HCT116 (cell line): ENCODE measurements around the gene TKTL2. TPM values are rescaled to one million over a fixed set of nuclear protein-coding genes. Genes with fewer than 3 reads are reported as not detected.

Experiments used
- ATAC-seq: fragments of 200-7000 bp; cut with Tn5 transposase; 2 replicates; pipeline ENCODE4 v1.9.1; 2020; ENCODE audit warnings: mild to moderate bottlenecking, moderate library complexity
- BruUV-seq: library from RNA; stranded (reverse); fragments of 400-500 nt; replicated peaks from 2 replicates; lab custom pipeline; 2021; lab: Mats Ljungman, UMichigan
- CTCF ChIA-PET: fragments of 300-600 bp; sonication (Branson Sonifier 250); formaldehyde crosslinking; loops from one replicate; lab custom pipeline; 2021; ENCODE audit warnings: antibody characterized with exemption; lab: Charles Lee
- POLR2A ChIA-PET: fragments of 300-600, 350-600 bp; sonication (Branson Sonifier 250); formaldehyde crosslinking; loops from one replicate; lab custom pipeline; 2021; ENCODE audit warnings: antibody characterized with exemption; lab: Charles Lee
- RAD21 ChIA-PET, 2 experiments: fragments of 300-600 bp; sonication (Branson Sonifier 250); formaldehyde crosslinking; loops; one replicate each; lab custom pipeline; 2023; ENCODE audit warnings: low total read pairs in 2 of 2; ENCODE audit not compliant: uncharacterized antibody in 2 of 2, unreplicated experiment in 2 of 2, low non-redundant PET in 1 of 2; lab: Charles Lee
- DNase-seq: peaks from one replicate; pipeline ENCODE4 v3.0.0-alpha.2; 2010; ENCODE audit warnings: low read depth, low spot score
- H2AFZ ChIP-seq: fragments of 200-600 bp; shearing (Covaris generic), sonication (generic); 2 replicates; pipeline ENCODE4 v1.6.1; 2017; ENCODE audit warnings: low read depth, mixed run types, mixed read lengths, antibody characterized with exemption, low read length; ENCODE audit not compliant: poor library complexity, severe bottlenecking
- H3K27ac ChIP-seq: 2 replicates; pipeline ENCODE4 v1.5.1; 2012; ENCODE audit warnings: low read depth, low read length
- H3K27me3 ChIP-seq: fragments of 200-600 bp; sonication (generic); 2 replicates; pipeline ENCODE4 v1.6.1; 2016; ENCODE audit warnings: mixed run types, low read length, mixed read lengths; ENCODE audit not compliant: insufficient read depth
- H3K36me3 ChIP-seq, 2 experiments: fragments of 200-500 bp in 1 of 2; fragments of 200-600 bp in 1 of 2; sonication (Bioruptor generic) in 1 of 2; sonication (generic) in 1 of 2; 2 replicates each; pipeline versions ENCODE4 v1.5.1 to v1.6.1; 2014 to 2016; ENCODE audit warnings: low read length in 2 of 2, inconsistent platforms in 1 of 2, mixed read lengths in 1 of 2, mixed run types in 1 of 2; ENCODE audit not compliant: insufficient read depth in 2 of 2, control insufficient read depth in 1 of 2
- H3K4me1 ChIP-seq, 2 experiments: fragments of 200-600 bp in 1 of 2; sonication (generic) in 1 of 2; 2 replicates each; pipeline versions ENCODE4 v1.5.1 to v1.6.1; 2012 to 2017; ENCODE audit warnings: low read length in 2 of 2, inconsistent platforms in 1 of 2, mild to moderate bottlenecking in 1 of 2, mixed read lengths in 1 of 2, mixed run types in 1 of 2, moderate library complexity in 1 of 2; ENCODE audit not compliant: insufficient read depth in 2 of 2, control insufficient read depth in 1 of 2
- H3K4me2 ChIP-seq: fragments of 200-600 bp; sonication (generic); 2 replicates; pipeline ENCODE4 v1.6.1; 2017; ENCODE audit warnings: mixed run types, low read length, mixed read lengths
- H3K4me3 ChIP-seq, 2 experiments: fragments of 200-600 bp in 1 of 2; sonication (generic) in 1 of 2; replicated peaks in 1 of 2; 2 replicates each; pipeline ENCODE4 v1.5.1; 2011 to 2016; ENCODE audit warnings: low read length in 2 of 2, control low read depth in 1 of 2, low read depth in 1 of 2, mild to moderate bottlenecking in 1 of 2, mixed read lengths in 1 of 2, mixed run types in 1 of 2
- H3K79me2 ChIP-seq: fragments of 200-600 bp; sonication (generic); 2 replicates; pipeline ENCODE4 v1.6.1; 2017; ENCODE audit warnings: mild to moderate bottlenecking, mixed run types, low read length, moderate library complexity, mixed read lengths; ENCODE audit not compliant: insufficient read depth
- H3K9ac ChIP-seq: fragments of 200-600 bp; sonication (generic); 2 replicates; pipeline ENCODE4 v1.6.1; 2016; ENCODE audit warnings: low read length, mixed read lengths
- H3K9me2 ChIP-seq: fragments of 200-600 bp; sonication (generic), shearing (Covaris generic); 2 replicates; pipeline ENCODE4 v1.6.1; 2017; ENCODE audit warnings: mixed run types, mild to moderate bottlenecking, moderate library complexity; ENCODE audit not compliant: insufficient read depth
- H3K9me3 ChIP-seq, 2 experiments: fragments of 200-500 bp in 1 of 2; fragments of 200-600 bp in 1 of 2; sonication (Bioruptor generic) in 1 of 2; sonication (generic) in 1 of 2; 2 replicates each; pipeline ENCODE4 v1.6.1; 2014 to 2017; ENCODE audit warnings: low read length in 2 of 2, mixed read lengths in 2 of 2, inconsistent platforms in 1 of 2, low read depth in 1 of 2, mild to moderate bottlenecking in 1 of 2, mixed run types in 1 of 2, moderate library complexity in 1 of 2; ENCODE audit not compliant: control insufficient read depth in 1 of 2, insufficient read depth in 1 of 2
- H4K20me1 ChIP-seq: fragments of 200-600 bp; sonication (generic), shearing (Covaris generic); 2 replicates; pipeline ENCODE4 v1.6.1; 2017; ENCODE audit warnings: mixed run types, mild to moderate bottlenecking, moderate library complexity; ENCODE audit not compliant: insufficient read depth
- CBX3 ChIP-seq: IDR thresholded peaks from 2 replicates; pipeline ENCODE4 v1.6.1; 2012; ENCODE audit warnings: low read depth
- ELF1 ChIP-seq: IDR thresholded peaks from 2 replicates; pipeline ENCODE4 v1.6.1; 2012; ENCODE audit warnings: low read depth, borderline replicate concordance
- EZH2 ChIP-seq: fragments of 200-600 bp; sonication (generic); IDR thresholded peaks from 2 replicates; pipeline ENCODE4 v1.6.1; 2017; ENCODE audit warnings: antibody characterized with exemption, mixed run types
- EZH2phosphoT487 ChIP-seq: fragments of 200-600 bp; IDR thresholded peaks from 2 replicates; pipeline ENCODE4 v1.6.1; 2018; ENCODE audit warnings: antibody characterized with exemption, borderline replicate concordance
- FOSL1 ChIP-seq: IDR thresholded peaks from 2 replicates; pipeline ENCODE4 v1.6.1; 2012; ENCODE audit warnings: low read depth
- POLR2A ChIP-seq: IDR thresholded peaks from 2 replicates; pipeline ENCODE4 v1.7.0; 2011; ENCODE audit warnings: borderline replicate concordance; ENCODE audit not compliant: insufficient read depth, insufficient read length; ENCODE audit errors: extremely low read depth
- POLR2AphosphoS5 ChIP-seq: IDR thresholded peaks from 2 replicates; pipeline ENCODE4 v1.6.1; 2011; ENCODE audit warnings: mild to moderate bottlenecking, low read depth, low read length, moderate library complexity
- RAD21 ChIP-seq: IDR thresholded peaks from 2 replicates; pipeline ENCODE4 v1.6.1; 2012; ENCODE audit warnings: low read depth, mild to moderate bottlenecking
- SIN3A ChIP-seq: IDR thresholded peaks from 2 replicates; pipeline ENCODE4 v1.6.1; 2012; ENCODE audit warnings: low read depth
- SP1 ChIP-seq: IDR thresholded peaks from 2 replicates; pipeline ENCODE4 v1.6.1; 2012; ENCODE audit warnings: low read depth
- TCF7L2 ChIP-seq: IDR thresholded peaks from 2 replicates; pipeline ENCODE4 v1.7.0; 2011; ENCODE audit warnings: borderline replicate concordance, inconsistent platforms; ENCODE audit not compliant: insufficient read depth, insufficient read length; ENCODE audit errors: extremely low read depth
- YY1 ChIP-seq: IDR thresholded peaks from 2 replicates; pipeline ENCODE4 v1.6.1; 2011; ENCODE audit warnings: low read length, low read depth, moderate library complexity, mild to moderate bottlenecking; ENCODE audit not compliant: insufficient replicate concordance; ENCODE audit errors: extremely low read depth
- ZFX ChIP-seq: fragments of 450-650 bp; IDR thresholded peaks from 2 replicates; pipeline ENCODE4 v1.6.1; 2017
- ZNF274 ChIP-seq: fragments of 200-500 bp; sonication (Bioruptor generic); IDR thresholded peaks from 2 replicates; pipeline ENCODE4 v1.6.1; 2014; ENCODE audit warnings: mild to moderate bottlenecking, low read depth, low read length, inconsistent platforms
- intact Hi-C: fragments of 100-400 bp; cut with micrococcal nuclease; formaldehyde crosslinking; loops from 2 replicates; pipeline ENCODE4 v1.10.0; 2022
- total RNA-seq: library from RNA; stranded (reverse); gene quantifications from one replicate; pipeline ENCODE4 v1.2.1, GENCODE V29; 2021; ENCODE audit not compliant: unreplicated experiment
- TF ChIP-seq, protein P1 (sequence below), 3 experiments: fragments of 200-600 bp in 1 of 3; sonication (generic) in 1 of 3; IDR thresholded peaks in 2 of 3; conservative IDR thresholded peaks in 1 of 3; 2 replicates each; pipeline ENCODE4 v1.5.1; 2012 to 2017; ENCODE audit warnings: low read depth in 2 of 3, low read length in 2 of 3, antibody characterized with exemption in 1 of 3, borderline replicate concordance in 1 of 3, control low read depth in 1 of 3, mild to moderate bottlenecking in 1 of 3, mixed read lengths in 1 of 3, mixed run types in 1 of 3, moderate library complexity in 1 of 3; ENCODE audit not compliant: insufficient read depth in 1 of 3
- TF ChIP-seq, protein P2 (sequence below): IDR thresholded peaks from 2 replicates; pipeline ENCODE4 v1.6.1; 2011; ENCODE audit warnings: mild to moderate bottlenecking, low read length, moderate library complexity; ENCODE audit not compliant: insufficient replicate concordance; ENCODE audit errors: extremely low read depth
- TF ChIP-seq, protein P3 (sequence below): IDR thresholded peaks from 2 replicates; pipeline ENCODE4 v1.6.1; 2012; ENCODE audit warnings: low read depth
- TF ChIP-seq, protein P4 (sequence below): IDR thresholded peaks from 2 replicates; pipeline ENCODE4 v1.6.1; 2012

TKTL2 gene
- total RNA-seq, 1 experiment from 2014 or later = not detected

DNA sequence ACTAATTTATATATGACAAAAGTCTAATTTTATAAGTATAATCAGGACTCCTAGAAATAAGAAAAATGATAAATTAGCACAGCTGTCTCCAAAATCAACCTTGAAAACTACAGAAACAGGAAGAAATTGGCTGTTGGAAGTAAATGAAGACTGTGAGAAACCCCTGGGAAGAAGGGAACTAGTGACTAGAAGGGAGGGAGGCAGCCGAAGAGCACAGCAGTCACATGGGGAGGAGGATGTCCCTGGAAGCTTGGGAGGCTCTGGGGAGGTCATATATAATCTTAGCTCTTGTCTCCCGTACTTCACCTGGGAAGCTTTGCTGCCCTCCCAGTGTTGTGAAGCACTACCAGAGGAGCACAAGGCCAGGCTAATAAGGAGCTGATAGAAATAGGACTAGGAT is 12.0 kb upstream of the TKTL2 start:
- Histone ChIP-seq H3K9me2 (no peaks in the 10 kb centered on the region), H3K4me2 (no peak overlapping the region), H3K36me3 (no peaks in the 10 kb centered on the region), H3K27me3 (no peaks in the 10 kb centered on the region), H3K79me2 (no peaks in the 10 kb centered on the region), H3K9me3 (no peaks in the 10 kb centered on the region), H3K4me3 (no peak overlapping the region), H2AFZ (no peak overlapping the region), H3K9ac (no peak overlapping the region), H3K27ac (no peak overlapping the region), H4K20me1 (no peaks in the 10 kb centered on the region), H3K4me1 (no peaks in the 10 kb centered on the region)
- CTCF ChIA-PET = interaction anchor here (1.0 kb wide), 2 partner anchors 9 to 65 kb away, joined by 4 read pairs; partner anchors contain the start of gene TMA16
- ATAC-seq (no peak), DNase-seq (no peak)
- POLR2A ChIA-PET = interaction anchor here (1.5 kb wide), 1 partner anchor 9 kb away, joined by 7 read pairs; the partner anchor contains the start of gene TMA16
- intact Hi-C loops = loop anchor here (2.0 to 10.0 kb wide), 3 partner anchors 199 to 1259 kb away; no protein-coding TSS in a partner anchor
- RAD21 ChIA-PET = no interaction called here
- no TSS peak for BruUV-seq
- TF ChIP-seq SP1 = no peak
- TF ChIP-seq, protein P1, sequence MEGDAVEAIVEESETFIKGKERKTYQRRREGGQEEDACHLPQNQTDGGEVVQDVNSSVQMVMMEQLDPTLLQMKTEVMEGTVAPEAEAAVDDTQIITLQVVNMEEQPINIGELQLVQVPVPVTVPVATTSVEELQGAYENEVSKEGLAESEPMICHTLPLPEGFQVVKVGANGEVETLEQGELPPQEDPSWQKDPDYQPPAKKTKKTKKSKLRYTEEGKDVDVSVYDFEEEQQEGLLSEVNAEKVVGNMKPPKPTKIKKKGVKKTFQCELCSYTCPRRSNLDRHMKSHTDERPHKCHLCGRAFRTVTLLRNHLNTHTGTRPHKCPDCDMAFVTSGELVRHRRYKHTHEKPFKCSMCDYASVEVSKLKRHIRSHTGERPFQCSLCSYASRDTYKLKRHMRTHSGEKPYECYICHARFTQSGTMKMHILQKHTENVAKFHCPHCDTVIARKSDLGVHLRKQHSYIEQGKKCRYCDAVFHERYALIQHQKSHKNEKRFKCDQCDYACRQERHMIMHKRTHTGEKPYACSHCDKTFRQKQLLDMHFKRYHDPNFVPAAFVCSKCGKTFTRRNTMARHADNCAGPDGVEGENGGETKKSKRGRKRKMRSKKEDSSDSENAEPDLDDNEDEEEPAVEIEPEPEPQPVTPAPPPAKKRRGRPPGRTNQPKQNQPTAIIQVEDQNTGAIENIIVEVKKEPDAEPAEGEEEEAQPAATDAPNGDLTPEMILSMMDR (IDR thresholded peaks at IDR 0.05 in 2 of 3, conservative IDR thresholded peaks at IDR 0.05 in 1 of 3; ENCODE audit: borderline replicate concordance in 1 of 3, insufficient read depth in 1 of 3, low read depth in 2 of 3, low read length in 2 of 3) = no peak
- TF ChIP-seq, protein P2, sequence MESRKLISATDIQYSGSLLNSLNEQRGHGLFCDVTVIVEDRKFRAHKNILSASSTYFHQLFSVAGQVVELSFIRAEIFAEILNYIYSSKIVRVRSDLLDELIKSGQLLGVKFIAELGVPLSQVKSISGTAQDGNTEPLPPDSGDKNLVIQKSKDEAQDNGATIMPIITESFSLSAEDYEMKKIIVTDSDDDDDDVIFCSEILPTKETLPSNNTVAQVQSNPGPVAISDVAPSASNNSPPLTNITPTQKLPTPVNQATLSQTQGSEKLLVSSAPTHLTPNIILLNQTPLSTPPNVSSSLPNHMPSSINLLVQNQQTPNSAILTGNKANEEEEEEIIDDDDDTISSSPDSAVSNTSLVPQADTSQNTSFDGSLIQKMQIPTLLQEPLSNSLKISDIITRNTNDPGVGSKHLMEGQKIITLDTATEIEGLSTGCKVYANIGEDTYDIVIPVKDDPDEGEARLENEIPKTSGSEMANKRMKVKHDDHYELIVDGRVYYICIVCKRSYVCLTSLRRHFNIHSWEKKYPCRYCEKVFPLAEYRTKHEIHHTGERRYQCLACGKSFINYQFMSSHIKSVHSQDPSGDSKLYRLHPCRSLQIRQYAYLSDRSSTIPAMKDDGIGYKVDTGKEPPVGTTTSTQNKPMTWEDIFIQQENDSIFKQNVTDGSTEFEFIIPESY = no peak
- no peak for TF ChIP-seq YY1
- TF ChIP-seq, protein P3, sequence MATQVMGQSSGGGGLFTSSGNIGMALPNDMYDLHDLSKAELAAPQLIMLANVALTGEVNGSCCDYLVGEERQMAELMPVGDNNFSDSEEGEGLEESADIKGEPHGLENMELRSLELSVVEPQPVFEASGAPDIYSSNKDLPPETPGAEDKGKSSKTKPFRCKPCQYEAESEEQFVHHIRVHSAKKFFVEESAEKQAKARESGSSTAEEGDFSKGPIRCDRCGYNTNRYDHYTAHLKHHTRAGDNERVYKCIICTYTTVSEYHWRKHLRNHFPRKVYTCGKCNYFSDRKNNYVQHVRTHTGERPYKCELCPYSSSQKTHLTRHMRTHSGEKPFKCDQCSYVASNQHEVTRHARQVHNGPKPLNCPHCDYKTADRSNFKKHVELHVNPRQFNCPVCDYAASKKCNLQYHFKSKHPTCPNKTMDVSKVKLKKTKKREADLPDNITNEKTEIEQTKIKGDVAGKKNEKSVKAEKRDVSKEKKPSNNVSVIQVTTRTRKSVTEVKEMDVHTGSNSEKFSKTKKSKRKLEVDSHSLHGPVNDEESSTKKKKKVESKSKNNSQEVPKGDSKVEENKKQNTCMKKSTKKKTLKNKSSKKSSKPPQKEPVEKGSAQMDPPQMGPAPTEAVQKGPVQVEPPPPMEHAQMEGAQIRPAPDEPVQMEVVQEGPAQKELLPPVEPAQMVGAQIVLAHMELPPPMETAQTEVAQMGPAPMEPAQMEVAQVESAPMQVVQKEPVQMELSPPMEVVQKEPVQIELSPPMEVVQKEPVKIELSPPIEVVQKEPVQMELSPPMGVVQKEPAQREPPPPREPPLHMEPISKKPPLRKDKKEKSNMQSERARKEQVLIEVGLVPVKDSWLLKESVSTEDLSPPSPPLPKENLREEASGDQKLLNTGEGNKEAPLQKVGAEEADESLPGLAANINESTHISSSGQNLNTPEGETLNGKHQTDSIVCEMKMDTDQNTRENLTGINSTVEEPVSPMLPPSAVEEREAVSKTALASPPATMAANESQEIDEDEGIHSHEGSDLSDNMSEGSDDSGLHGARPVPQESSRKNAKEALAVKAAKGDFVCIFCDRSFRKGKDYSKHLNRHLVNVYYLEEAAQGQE = no peak
- TF ChIP-seq EZH2phosphoT487 = no peak
- TF ChIP-seq POLR2A = no peak
- TF ChIP-seq ELF1 = no peak
- no peak for TF ChIP-seq FOSL1
- no peak for TF ChIP-seq ZNF274
- TF ChIP-seq POLR2AphosphoS5 = no peak
- no peak for TF ChIP-seq TCF7L2
- no peak for TF ChIP-seq RAD21
- no peak for TF ChIP-seq EZH2
- TF ChIP-seq, protein P4, sequence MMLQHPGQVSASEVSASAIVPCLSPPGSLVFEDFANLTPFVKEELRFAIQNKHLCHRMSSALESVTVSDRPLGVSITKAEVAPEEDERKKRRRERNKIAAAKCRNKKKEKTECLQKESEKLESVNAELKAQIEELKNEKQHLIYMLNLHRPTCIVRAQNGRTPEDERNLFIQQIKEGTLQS = no peak
- no peak for TF ChIP-seq CBX3
- no peak for TF ChIP-seq ZFX
- no peak for TF ChIP-seq SIN3A
